ENCODE results near the gene NHLH1. TPM values are rescaled to one million over a fixed set of nuclear protein-coding genes. Genes with fewer than 3 reads are reported as not detected.

NHLH1 gene
- total and polyA plus RNA-seq, 2 of the 4 experiments (the other 2 are of a cell fraction), result 0.14 TPM; not detected in 1

DNA sequence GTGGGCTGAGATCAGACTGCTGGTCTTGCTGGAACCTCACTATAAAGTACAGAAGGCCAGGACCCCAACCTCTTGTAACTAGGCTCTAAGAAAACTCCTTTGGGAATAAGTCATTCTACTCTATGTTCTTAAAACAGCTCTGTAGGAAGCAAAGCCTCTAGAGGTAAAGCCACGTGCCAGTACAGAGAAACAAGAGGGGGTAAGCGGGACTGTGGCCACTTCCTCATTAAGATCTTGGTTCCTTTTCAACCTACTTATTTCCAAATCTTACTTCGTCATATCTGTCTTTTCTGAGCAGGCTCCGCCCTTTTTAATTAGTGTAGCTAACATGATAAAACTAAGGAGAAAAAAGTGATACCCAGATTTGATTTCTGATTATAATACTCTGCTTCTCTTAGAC is 19.9 kb upstream of the NHLH1 start:
- H3K79me1 ChIP-seq (ENCODE audit: low read depth in 1 of 2, low read length in 2 of 2), result peaks cover 16 to 48% of the 10 kb centered on the region in 2 experiments; a peak in 3 of 4 replicates
- intact Hi-C loops (cut with micrococcal nuclease), result no loop called here
- no peak overlapping the region for H4K8ac ChIP-seq (ENCODE audit: low read depth in 2 of 2, low read length in 2 of 2)
- BruUV-seq (replicated peaks), result no TSS peak
- no peak overlapping the region for H2BK5ac ChIP-seq (ENCODE audit: low read depth, low read length, poor library complexity, severe bottlenecking)
- no peak overlapping the region for H3K27ac ChIP-seq (ENCODE audit: insufficient read depth, low read length)
- H3K4me2 ChIP-seq (ENCODE audit: low read depth, low read length), result no peak overlapping the region
- H3K14ac ChIP-seq (replicated peaks; ENCODE audit: low read depth, low read length), result no peak overlapping the region
- no peaks in the 10 kb centered on the region for H3K27me3 ChIP-seq (ENCODE audit: control insufficient read depth, insufficient read depth, low read length)
- H3K18ac ChIP-seq (ENCODE audit: low read depth, low read length), result no peak overlapping the region
- peaks cover 24% of the 10 kb centered on the region for H3K36me3 ChIP-seq (ENCODE audit: control insufficient read depth, insufficient read depth, low read length)
- no peak overlapping the region for H3K56ac ChIP-seq (ENCODE audit: extremely low read depth, insufficient read depth, low read length)
- H3K4me1 ChIP-seq (ENCODE audit: control insufficient read depth, insufficient read depth, low read length), result no peaks in the 10 kb centered on the region; the same call in 1 of the 2 replicates
- no peak overlapping the region for H2AK9ac ChIP-seq (replicated peaks; ENCODE audit: low read depth, low read length, poor library complexity)
- no peak overlapping the region for H2BK120ac ChIP-seq (ENCODE audit: low read depth, low read length)
- DNase-seq (no peak), ATAC-seq (ENCODE audit: low read depth) (no peak)
- TF ChIP-seq CHD1 (IDR thresholded peaks at IDR 0.05; ENCODE audit: low read depth, low read length) (no peak), MAFK (IDR thresholded peaks at IDR 0.05; ENCODE audit: low read depth, low read length) (no peak), RCOR1 (IDR thresholded peaks at IDR 0.05; ENCODE audit: insufficient replicate concordance, low read length) (no peak), POLR2A (IDR thresholded peaks at IDR 0.05; ENCODE audit: low read depth, low read length) (no peak), FOS (IDR thresholded peaks at IDR 0.05; ENCODE audit: low read depth, low read length) (no peak), CEBPB (IDR thresholded peaks at IDR 0.05; ENCODE audit: low read depth, low read length) (no peak), RAD21 (IDR thresholded peaks at IDR 0.05; ENCODE audit: low read length) (no peak), MXI1 (IDR thresholded peaks at IDR 0.05; ENCODE audit: borderline replicate concordance, low read depth, low read length) (no peak), BHLHE40 (IDR thresholded peaks at IDR 0.05; ENCODE audit: low read depth, low read length) (no peak), SMC3 (IDR thresholded peaks at IDR 0.05; ENCODE audit: low read depth, low read length) (no peak), RFX5 (IDR thresholded peaks at IDR 0.05; ENCODE audit: low read depth, low read length) (no peak), MAZ (IDR thresholded peaks at IDR 0.05; ENCODE audit: borderline replicate concordance, low read depth, low read length) (no peak), NFE2L2 (IDR thresholded peaks at IDR 0.05; ENCODE audit: low read depth, low read length) (no peak)
- TF ChIP-seq, protein P1, sequence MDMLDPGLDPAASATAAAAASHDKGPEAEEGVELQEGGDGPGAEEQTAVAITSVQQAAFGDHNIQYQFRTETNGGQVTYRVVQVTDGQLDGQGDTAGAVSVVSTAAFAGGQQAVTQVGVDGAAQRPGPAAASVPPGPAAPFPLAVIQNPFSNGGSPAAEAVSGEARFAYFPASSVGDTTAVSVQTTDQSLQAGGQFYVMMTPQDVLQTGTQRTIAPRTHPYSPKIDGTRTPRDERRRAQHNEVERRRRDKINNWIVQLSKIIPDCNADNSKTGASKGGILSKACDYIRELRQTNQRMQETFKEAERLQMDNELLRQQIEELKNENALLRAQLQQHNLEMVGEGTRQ (IDR thresholded peaks at IDR 0.05; ENCODE audit: low read depth, low read length), result no peak
- no peak overlapping the region for H3K9ac ChIP-seq (ENCODE audit: low read depth, low read length)
- ChIA-PET CTCF (interaction anchor here (0.7 to 1.0 kb wide), 2 partner anchors 8 to 30 kb away, joined by 3 to 4 read pairs; no protein-coding TSS in a partner anchor), POLR2A (ENCODE audit: unreplicated experiment) (interaction anchor here (0.7 kb wide), 1 partner anchor 855 kb away, joined by 7 read pairs; no protein-coding TSS in a partner anchor)
- no peaks in the 10 kb centered on the region for H3K9me3 ChIP-seq (ENCODE audit: control insufficient read depth, insufficient read depth, low read length)
- H3K9me1 ChIP-seq (ENCODE audit: insufficient read depth, low read length), result no peaks in the 10 kb centered on the region
- H3K23ac ChIP-seq (ENCODE audit: low read depth, low read length), result no peak overlapping the region
- peaks cover 4% of the 10 kb centered on the region; the same call in 1 of the 2 replicates for H4K20me1 ChIP-seq (ENCODE audit: insufficient read depth, low read length)
- no peak overlapping the region for H4K5ac ChIP-seq (ENCODE audit: low read depth, low read length)
- H2BK20ac ChIP-seq (ENCODE audit: low read depth, low read length), result no peak overlapping the region
- no peak overlapping the region for H2AFZ ChIP-seq (replicated peaks; ENCODE audit: low read length, poor library complexity)
- dilution Hi-C loops (cut with HindIII; ENCODE audit: low sequenced_read_pairs, unreplicated experiment), result no loop called here
- no peak overlapping the region for H3K4ac ChIP-seq (ENCODE audit: low read depth, low read length)
- H4K91ac ChIP-seq (ENCODE audit: insufficient read depth, low read depth, low read length), result no peak overlapping the region
- no peak overlapping the region for H3K4me3 ChIP-seq (ENCODE audit: insufficient read depth, low read depth, low read length)
- in situ Hi-C loops (cut with MboI; ENCODE audit: low sequenced_read_pairs), result no loop called here
- no peak overlapping the region for H2AK5ac ChIP-seq (ENCODE audit: low read depth, low read length)
- no peak overlapping the region for H2BK15ac ChIP-seq (ENCODE audit: low read depth, low read length)
- WGBS, 2 experiments (ENCODE audit: extremely low coverage in 2 of 2, insufficient read length in 1 of 2), result no CpG with 5 or more reads among the region's 4 CpGs
